Measurements from ENCODE around the gene C21orf58.

The C21orf58 gene

DNA sequence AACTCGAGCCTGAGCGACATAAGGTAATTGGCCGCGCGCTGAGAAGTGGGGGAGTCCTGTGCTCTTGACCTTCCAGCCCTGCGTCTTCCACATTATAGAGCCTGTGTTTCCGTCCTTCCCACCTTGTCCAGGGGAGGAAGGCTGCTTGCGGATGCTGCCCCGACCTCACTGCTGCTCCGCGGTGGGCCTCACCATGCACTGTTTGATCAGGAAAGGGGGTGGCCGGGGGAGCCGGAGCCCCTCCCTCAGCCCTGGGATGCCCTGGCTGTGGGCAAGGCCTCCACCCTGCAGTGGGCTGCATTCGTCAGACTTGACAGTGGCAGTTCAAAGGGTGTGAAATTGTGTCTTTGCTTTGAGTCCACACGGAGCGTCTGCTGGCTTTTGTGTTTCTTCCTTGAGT lies 30.4 kb upstream of the C21orf58 start:
- TF ChIP-seq CTCF (IDR thresholded peaks at IDR 0.05; ENCODE audit: extremely low read depth, insufficient read depth, missing control alignments), result no peak
- in situ Hi-C loops (cut with MboI; ENCODE audit: low pct_unique_long_range_greater_than_20kb, low sequenced_read_pairs, unreplicated experiment), result no loop called here

DNA sequence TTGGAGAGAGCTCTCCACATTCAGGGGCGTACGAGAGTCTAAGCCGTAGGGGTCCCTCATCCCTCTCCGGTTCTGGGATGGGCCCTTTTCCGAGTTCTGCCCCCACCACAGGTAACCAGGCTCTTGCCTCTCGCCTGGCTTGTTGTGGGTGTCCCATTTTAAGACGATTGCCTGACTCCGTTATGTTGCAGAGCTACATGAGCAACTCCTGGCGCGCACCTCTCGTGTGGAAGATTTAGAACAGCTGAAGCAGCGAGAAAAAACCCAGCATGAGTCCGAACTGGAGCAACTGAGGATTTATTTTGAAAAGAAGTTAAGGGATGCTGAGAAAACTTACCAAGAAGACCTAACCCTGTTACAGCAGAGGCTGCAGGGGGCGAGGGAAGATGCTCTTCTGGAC lies 29.2 kb upstream of the C21orf58 start:
- DNase-seq (ENCODE audit: low spot score), result no peak
- in situ Hi-C loops (cut with MboI; ENCODE audit: low pct_unique_long_range_greater_than_20kb, low sequenced_read_pairs, unreplicated experiment), result no loop called here
- no peak for TF ChIP-seq CTCF (IDR thresholded peaks at IDR 0.05; ENCODE audit: extremely low read depth, insufficient read depth, missing control alignments)

More for the DNA sequence above, 30.4 kb upstream of the C21orf58 start:
- DNase-seq (ENCODE audit: low spot score), result no peak

- DNase-seq (ENCODE audit: low spot score), result no peak
- in situ Hi-C loops (cut with MboI; ENCODE audit: low pct_unique_long_range_greater_than_20kb, low sequenced_read_pairs, unreplicated experiment), result no loop called here
- no peak for TF ChIP-seq CTCF (IDR thresholded peaks at IDR 0.05; ENCODE audit: extremely low read depth, insufficient read depth, missing control alignments)
These were observed 28.5 kb upstream of the C21orf58 start for GRCh38 chr21:46352164-46352515.

GRCh38 chr21:46351476-46352163 lies 27.9 kb upstream of the C21orf58 start:
- no peak for DNase-seq (ENCODE audit: low spot score)
- in situ Hi-C loops (cut with MboI; ENCODE audit: low pct_unique_long_range_greater_than_20kb, low sequenced_read_pairs, unreplicated experiment), result no loop called here
- no peak for TF ChIP-seq CTCF (IDR thresholded peaks at IDR 0.05; ENCODE audit: extremely low read depth, insufficient read depth, missing control alignments)

- DNase-seq (ENCODE audit: low spot score), result no peak
- no peak for TF ChIP-seq CTCF (IDR thresholded peaks at IDR 0.05; ENCODE audit: extremely low read depth, insufficient read depth, missing control alignments)
- in situ Hi-C loops (cut with MboI; ENCODE audit: low pct_unique_long_range_greater_than_20kb, low sequenced_read_pairs, unreplicated experiment), result no loop called here
These were observed 27.3 kb upstream of the C21orf58 start for GRCh38 chr21:46350981-46351380.

GRCh38 chr21:46350571-46350970 lies 26.9 kb upstream of the C21orf58 start:
- no peak for DNase-seq (ENCODE audit: low spot score)
- in situ Hi-C loops (cut with MboI; ENCODE audit: low pct_unique_long_range_greater_than_20kb, low sequenced_read_pairs, unreplicated experiment), result no loop called here
- TF ChIP-seq CTCF (IDR thresholded peaks at IDR 0.05; ENCODE audit: extremely low read depth, insufficient read depth, missing control alignments), result no peak

Measured in GM13977 (cell line).